IMR-90 (cell line): ENCODE results near the gene CORO1C. TPM values are rescaled to one million over a fixed set of nuclear protein-coding genes. Genes with fewer than 3 reads are reported as not detected.

Experiments
- ATAC-seq: fragments of 200-7000 bp; cut with Tn5 transposase; 2 replicates; pipeline ENCODE4 v1.9.1; 2020; ENCODE audit warnings: low read depth, mild to moderate bottlenecking, moderate library complexity
- BruUV-seq: library from RNA; stranded (reverse); fragments of 400-500 nt; replicated peaks from 2 replicates; lab custom pipeline; 2021; lab: Mats Ljungman, UMichigan
- CTCF ChIA-PET: fragments of 300-600 bp; formaldehyde crosslinking; extraction: SDS; loops from one replicate; lab custom pipeline; 2021; ENCODE audit warnings: antibody characterized with exemption; lab: Yijun Ruan, JAX
- POLR2A ChIA-PET: fragments of 300-600 bp; sonication (Branson Sonifier 250); formaldehyde crosslinking; loops from one replicate; lab custom pipeline; 2022; ENCODE audit warnings: antibody characterized with exemption; ENCODE audit not compliant: unreplicated experiment; lab: Charles Lee
- DNase-seq: peaks from one replicate; pipeline ENCODE4 v3.0.0; 2013
- H2AFZ ChIP-seq: replicated peaks from 2 replicates; pipeline ENCODE3; 2013; ENCODE audit warnings: low read length, mild to moderate bottlenecking; ENCODE audit not compliant: poor library complexity
- H2AK5ac ChIP-seq: 2 replicates; pipeline ENCODE4 v1.6.1; 2013; ENCODE audit warnings: low read depth, low read length, inconsistent platforms
- H2AK9ac ChIP-seq: replicated peaks from 2 replicates; pipeline ENCODE3; 2013; ENCODE audit warnings: mild to moderate bottlenecking, low read depth, low read length, moderate library complexity; ENCODE audit not compliant: poor library complexity
- H2BK120ac ChIP-seq: 2 replicates; pipeline ENCODE4 v1.6.1; 2013; ENCODE audit warnings: low read depth, low read length, inconsistent platforms
- H2BK15ac ChIP-seq: 3 replicates; pipeline ENCODE4 v1.6.1; 2013; ENCODE audit warnings: low read depth, low read length, inconsistent platforms
- H2BK20ac ChIP-seq: 2 replicates; pipeline ENCODE4 v1.6.1; 2013; ENCODE audit warnings: low read depth, mild to moderate bottlenecking, inconsistent platforms, low read length, moderate library complexity
- H2BK5ac ChIP-seq: 2 replicates; pipeline ENCODE4 v1.6.1; 2013; ENCODE audit warnings: mild to moderate bottlenecking, low read depth, low read length, inconsistent platforms; ENCODE audit not compliant: poor library complexity, severe bottlenecking
- H3K14ac ChIP-seq: replicated peaks from 2 replicates; pipeline ENCODE4 v1.6.1; 2013; ENCODE audit warnings: low read depth, low read length, inconsistent platforms
- H3K18ac ChIP-seq: 2 replicates; pipeline ENCODE4 v1.6.1; 2013; ENCODE audit warnings: low read depth, low read length, control low read depth
- H3K23ac ChIP-seq: 2 replicates; pipeline ENCODE4 v1.6.1; 2013; ENCODE audit warnings: low read depth, low read length, inconsistent platforms
- H3K27ac ChIP-seq: 2 replicates; pipeline ENCODE4 v1.5.1; 2013; ENCODE audit warnings: mild to moderate bottlenecking, control low read depth, low read length; ENCODE audit not compliant: insufficient read depth
- H3K27me3 ChIP-seq: 2 replicates; pipeline ENCODE4 v1.6.1; 2013; ENCODE audit warnings: low read length; ENCODE audit not compliant: control insufficient read depth, insufficient read depth
- H3K36me3 ChIP-seq: 2 replicates; pipeline ENCODE4 v1.6.1; 2013; ENCODE audit warnings: low read length, mixed read lengths; ENCODE audit not compliant: control insufficient read depth, insufficient read depth
- H3K4ac ChIP-seq: 2 replicates; pipeline ENCODE4 v1.6.1; 2013; ENCODE audit warnings: low read depth, low read length, inconsistent platforms
- H3K4me1 ChIP-seq: 2 replicates; pipeline ENCODE4 v1.6.1; 2013; ENCODE audit warnings: low read length, mixed read lengths; ENCODE audit not compliant: control insufficient read depth, insufficient read depth
- H3K4me2 ChIP-seq: 2 replicates; pipeline ENCODE4 v1.6.1; 2013; ENCODE audit warnings: low read depth, mild to moderate bottlenecking, control low read depth, low read length, moderate library complexity
- H3K4me3 ChIP-seq: 2 replicates; pipeline ENCODE4 v1.5.1; 2013; ENCODE audit warnings: low read depth, mild to moderate bottlenecking, control low read depth, low read length, moderate library complexity; ENCODE audit not compliant: insufficient read depth
- H3K56ac ChIP-seq: 2 replicates; pipeline ENCODE4 v1.6.1; 2013; ENCODE audit warnings: low read length, inconsistent platforms; ENCODE audit not compliant: insufficient read depth; ENCODE audit errors: extremely low read depth
- H3K79me1 ChIP-seq, 2 experiments: 2 replicates each; pipeline ENCODE4 v1.6.1; 2013; ENCODE audit warnings: low read length in 2 of 2, inconsistent platforms in 1 of 2, low read depth in 1 of 2
- H3K9ac ChIP-seq: 2 replicates; pipeline ENCODE4 v1.6.1; 2013; ENCODE audit warnings: low read depth, low read length, control low read depth
- H3K9me1 ChIP-seq: 2 replicates; pipeline ENCODE4 v1.6.1; 2013; ENCODE audit warnings: low read length, inconsistent platforms; ENCODE audit not compliant: insufficient read depth
- H3K9me3 ChIP-seq: 2 replicates; pipeline ENCODE4 v1.6.1; 2013; ENCODE audit warnings: low read length; ENCODE audit not compliant: control insufficient read depth, insufficient read depth
- H4K20me1 ChIP-seq: 2 replicates; pipeline ENCODE4 v1.6.1; 2013; ENCODE audit warnings: low read length, inconsistent platforms; ENCODE audit not compliant: insufficient read depth
- H4K5ac ChIP-seq: 2 replicates; pipeline ENCODE4 v1.6.1; 2013; ENCODE audit warnings: mild to moderate bottlenecking, low read depth, low read length, control low read depth
- H4K8ac ChIP-seq, 2 experiments: 2 replicates each; pipeline ENCODE4 v1.6.1; 2013; ENCODE audit warnings: low read depth in 2 of 2, low read length in 2 of 2, control low read depth in 1 of 2, inconsistent platforms in 1 of 2
- H4K91ac ChIP-seq: 2 replicates; pipeline ENCODE4 v1.6.1; 2013; ENCODE audit warnings: low read depth, low read length, inconsistent platforms; ENCODE audit not compliant: insufficient read depth
- MAFK ChIP-seq: IDR thresholded peaks from 2 replicates; pipeline ENCODE4 v1.6.1; 2012; ENCODE audit warnings: low read depth, low read length, improper control_type of control experiment
- NFE2L2 ChIP-seq: fragments of 150-350 bp; IDR thresholded peaks from 2 replicates; pipeline ENCODE4 v1.6.1; 2016; ENCODE audit warnings: low read depth, mild to moderate bottlenecking, low read length
- RAD21 ChIP-seq: IDR thresholded peaks from 2 replicates; pipeline ENCODE4 v1.6.1; 2012; ENCODE audit warnings: low read length, improper control_type of control experiment
- RCOR1 ChIP-seq: IDR thresholded peaks from 2 replicates; pipeline ENCODE4 v1.6.1; 2012; ENCODE audit warnings: mild to moderate bottlenecking, low read length, improper control_type of control experiment; ENCODE audit not compliant: insufficient replicate concordance
- WGBS, 2 experiments: methylation state at CpG; one replicate each; pipeline versions ENCODE4 v1.1.5 to v1.1.7; 2013; ENCODE audit warnings: missing lambda C conversion rate in 2 of 2; ENCODE audit not compliant: insufficient read length in 1 of 2; ENCODE audit errors: extremely low coverage in 2 of 2; 5-methylcytosine and 5-hydroxymethylcytosine counted together
- dilution Hi-C: fragments of 300-500 bp; cut with HindIII; formaldehyde crosslinking; loops from one replicate; pipeline ENCODE4 v1.14.3; 2018; ENCODE audit warnings: low sequenced_read_pairs; ENCODE audit not compliant: unreplicated experiment
- in situ Hi-C: fragments of 300-500 bp; cut with MboI; formaldehyde crosslinking; loops from 3 replicates; pipeline ENCODE4 v1.14.3; 2019; ENCODE audit warnings: low sequenced_read_pairs, inconsistent platforms, mixed read lengths
- intact Hi-C: fragments of 100-400 bp; cut with micrococcal nuclease; formaldehyde crosslinking; loops from 2 replicates; pipeline ENCODE4 v1.10.0; 2022
- polyA plus RNA-seq, 3 experiments: library from polyadenylated mRNA; depleted of rRNA; stranded (reverse); fragments of >200 nt; gene quantifications; 2 replicates each; pipeline ENCODE4 v1.2.3, GENCODE V29; 2012; ENCODE audit warnings: low replicate concordance in 1 of 3
- total RNA-seq: library from RNA; depleted of rRNA; stranded (reverse); fragments of >200 nt; gene quantifications from 2 replicates; pipeline ENCODE4 v1.2.3, GENCODE V29; 2012

The CORO1C gene
- total and polyA plus RNA-seq, 2 of the 4 experiments (the other 2 are of a cell fraction), result 675 to 1,100 TPM

- WGBS, 2 experiments, result no CpG with 5 or more reads among the region's 2 CpGs
- Histone ChIP-seq H2BK120ac (no peak overlapping the region), H3K9me3 (no peaks in the 10 kb centered on the region), H3K9ac (no peak overlapping the region), H3K4me2 (no peak overlapping the region), H2BK20ac (no peak overlapping the region), H2AK5ac (no peak overlapping the region), H4K8ac (no peak overlapping the region), H3K27me3 (no peaks in the 10 kb centered on the region), H2BK5ac (no peak overlapping the region), H3K56ac (no peak overlapping the region), H3K14ac (no peak overlapping the region), H3K4me3 (no peak overlapping the region), H2BK15ac (no peak overlapping the region), H3K36me3 (no peaks in the 10 kb centered on the region), H2AK9ac (no peak overlapping the region), H4K5ac (no peak overlapping the region), H3K79me1 (no peaks in the 10 kb centered on the region), H2AFZ (no peak overlapping the region), H4K20me1 (no peaks in the 10 kb centered on the region), H3K9me1 (no peaks in the 10 kb centered on the region), H3K23ac (no peak overlapping the region), H3K27ac (no peak overlapping the region), H3K18ac (no peak overlapping the region), H3K4ac (no peak overlapping the region), H3K4me1 (peaks cover 2% of the 10 kb centered on the region; the same call in 1 of the 2 replicates), H4K91ac (no peak overlapping the region)
- ChIA-PET POLR2A (no interaction called here), CTCF (interaction anchor here (0.6 kb wide), 1 partner anchor 65 kb away, joined by 3 read pairs; no protein-coding TSS in a partner anchor)
- TF ChIP-seq NFE2L2, result no peak
- TF ChIP-seq RAD21, result no peak
- no peak for TF ChIP-seq RCOR1
- TF ChIP-seq MAFK, result no peak
- ATAC-seq, result no peak
- no peak for DNase-seq
- in situ Hi-C loops (no loop called here), dilution Hi-C loops (no loop called here), intact Hi-C loops (no loop called here)
- no TSS peak for BruUV-seq
These were observed 24.2 kb upstream of the CORO1C start for GRCh38 chr12:108755481-108755880.
